ES-I3 (cell line): ENCODE measurements around the gene TBC1D23.
"Not testable (repeated sequence)": the region's sequence is repeated elsewhere in the genome, so short reads cannot be mapped to it uniquely, and the experiment has no call there.

ENCODE experiments used
- H3K36me3 ChIP-seq: 2 replicates; pipeline ENCODE4 v1.6.1; 2013; ENCODE audit warnings: mild to moderate bottlenecking, low read length, control low read depth, moderate library complexity; ENCODE audit not compliant: insufficient read depth
- H3K4me1 ChIP-seq: 2 replicates; pipeline ENCODE4 v1.6.1; 2013; ENCODE audit warnings: mild to moderate bottlenecking, control low read depth, low read length; ENCODE audit not compliant: insufficient read depth
- H3K9ac ChIP-seq: 2 replicates; pipeline ENCODE4 v1.6.1; 2013; ENCODE audit warnings: low read depth, mild to moderate bottlenecking, low read length, moderate library complexity
- H3K9me3 ChIP-seq: 2 replicates; pipeline ENCODE4 v1.6.1; 2013; ENCODE audit warnings: mild to moderate bottlenecking, low read length, moderate library complexity; ENCODE audit not compliant: control insufficient read depth, insufficient read depth

TBC1D23 gene

DNA sequence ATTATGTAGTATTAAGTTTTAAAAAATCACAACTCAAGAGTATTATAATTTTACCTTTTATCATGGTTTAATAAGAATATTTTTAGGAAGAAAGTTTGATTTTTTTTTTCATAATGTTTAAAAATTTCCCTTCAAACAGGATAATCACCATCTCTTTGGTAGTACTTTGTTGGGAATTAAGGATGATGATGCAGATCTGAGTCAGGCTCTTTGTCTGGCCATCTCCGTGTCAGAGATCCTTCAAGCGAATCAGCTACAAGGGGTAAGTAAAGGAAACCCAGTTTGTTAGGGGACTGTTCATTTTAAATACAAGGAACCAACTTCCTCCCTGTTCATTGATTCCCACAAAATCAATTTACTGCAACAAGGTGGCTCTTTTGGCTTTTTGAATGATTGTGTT is 37.0 kb downstream of the TBC1D23 start:
- H3K36me3 ChIP-seq = peaks cover 8% of the 10 kb centered on the region; the same call in 1 of the 2 replicates
- H3K4me1 ChIP-seq = no peaks in the 10 kb centered on the region
- H3K9me3 ChIP-seq = no peaks in the 10 kb centered on the region
- H3K9ac ChIP-seq = no peak overlapping the region

DNA sequence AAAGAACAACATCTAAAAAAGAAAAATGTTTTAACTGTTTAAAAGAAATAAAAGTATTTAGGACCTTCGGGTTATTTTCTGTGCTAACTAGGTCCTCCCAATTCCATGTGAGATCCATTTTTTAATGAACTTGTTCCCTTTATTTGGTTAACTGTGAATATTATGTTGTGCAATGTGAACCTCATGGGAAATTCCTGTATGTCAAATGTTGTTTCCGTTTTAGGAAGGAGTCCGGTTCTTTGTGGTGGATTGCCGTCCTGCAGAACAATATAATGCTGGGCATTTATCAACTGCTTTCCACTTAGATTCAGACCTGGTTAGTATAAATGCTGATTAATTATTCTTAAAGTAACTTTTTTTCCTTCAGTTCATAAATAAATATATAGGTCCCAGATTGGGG is 38.2 kb downstream of the TBC1D23 start:
- Histone ChIP-seq H3K9ac (no peak overlapping the region), H3K36me3 (peaks cover 6% of the 10 kb centered on the region; the same call in 1 of the 2 replicates), H3K4me1 (no peaks in the 10 kb centered on the region), H3K9me3 (no peaks in the 10 kb centered on the region)

DNA sequence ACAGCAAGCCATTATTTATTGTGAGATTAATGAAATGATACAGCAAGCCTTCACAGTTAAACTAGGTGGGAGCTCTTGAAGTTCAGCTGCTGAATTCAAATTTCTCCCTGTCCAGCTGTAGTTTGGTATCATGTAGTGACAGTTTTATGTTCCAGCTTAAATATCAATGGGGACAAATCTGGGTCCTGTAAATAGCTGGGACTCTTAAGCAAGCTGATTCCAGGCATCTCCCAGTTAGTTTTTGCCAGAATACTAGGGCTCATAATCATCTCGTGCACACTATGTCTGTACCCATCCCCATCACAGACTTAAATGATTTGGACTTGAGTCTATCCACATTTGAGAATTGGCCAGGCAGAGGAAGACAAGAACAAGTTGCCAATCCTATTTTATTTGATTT is 45.9 kb downstream of the TBC1D23 start:
- no peaks in the 10 kb centered on the region for H3K4me1 ChIP-seq
- H3K36me3 ChIP-seq = peaks cover 3% of the 10 kb centered on the region
- no peaks in the 10 kb centered on the region for H3K9me3 ChIP-seq
- H3K9ac ChIP-seq = no peak overlapping the region

DNA sequence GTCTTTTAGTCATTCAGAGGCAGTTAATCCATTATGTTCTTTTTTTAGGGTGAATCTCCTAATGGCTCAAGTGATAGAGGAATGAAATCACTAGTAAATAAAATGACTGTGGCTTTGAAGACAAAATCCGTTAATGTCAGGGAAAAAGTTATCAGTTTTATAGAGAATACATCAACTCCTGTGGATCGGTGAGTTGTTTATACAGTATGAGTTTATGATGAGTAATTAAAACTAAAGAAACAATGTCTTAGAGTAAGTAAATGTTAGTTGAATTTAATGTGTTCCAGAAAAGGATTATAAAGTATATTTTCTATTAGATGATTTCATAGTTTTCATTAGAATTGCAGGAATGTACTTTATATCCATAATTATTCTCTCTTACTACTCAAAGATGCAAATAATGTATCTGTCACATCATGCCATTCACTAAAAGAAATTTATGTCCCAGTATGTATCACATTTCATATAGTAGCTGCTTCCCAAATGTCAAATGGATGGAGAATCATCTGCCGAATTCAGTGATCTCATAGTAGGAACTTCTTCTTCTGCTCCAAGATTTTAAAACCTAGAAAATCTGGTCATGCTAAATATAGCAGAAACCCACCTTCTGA is 49.7 kb downstream of the TBC1D23 start:
- no peak overlapping the region for H3K9ac ChIP-seq
- no peaks in the 10 kb centered on the region for H3K9me3 ChIP-seq
- no peaks in the 10 kb centered on the region for H3K4me1 ChIP-seq
- no peaks in the 10 kb centered on the region; the same call in none of the 2 replicates for H3K36me3 ChIP-seq

DNA sequence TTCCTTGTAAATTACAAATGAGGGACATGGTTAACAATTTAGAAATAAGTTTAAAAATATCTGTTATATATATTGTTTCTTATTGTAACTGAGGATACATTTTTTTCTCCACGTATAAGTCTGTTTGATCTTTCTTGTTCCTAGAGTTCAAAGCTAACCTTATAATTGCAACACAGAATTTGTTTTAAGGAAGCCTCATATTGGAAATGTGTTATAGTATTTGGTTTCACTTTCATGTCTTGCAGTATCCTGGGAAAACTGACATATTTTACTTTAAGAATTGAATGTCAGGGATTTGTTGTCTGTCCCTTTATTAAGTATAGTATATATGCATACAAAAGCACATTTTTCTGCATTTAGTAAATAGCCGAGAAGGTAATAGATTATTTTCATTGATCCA is 50.2 kb downstream of the TBC1D23 start:
- Histone ChIP-seq H3K9ac (no peak overlapping the region), H3K9me3 (no peaks in the 10 kb centered on the region), H3K4me1 (no peaks in the 10 kb centered on the region), H3K36me3 (no peaks in the 10 kb centered on the region; the same call in none of the 2 replicates)

DNA sequence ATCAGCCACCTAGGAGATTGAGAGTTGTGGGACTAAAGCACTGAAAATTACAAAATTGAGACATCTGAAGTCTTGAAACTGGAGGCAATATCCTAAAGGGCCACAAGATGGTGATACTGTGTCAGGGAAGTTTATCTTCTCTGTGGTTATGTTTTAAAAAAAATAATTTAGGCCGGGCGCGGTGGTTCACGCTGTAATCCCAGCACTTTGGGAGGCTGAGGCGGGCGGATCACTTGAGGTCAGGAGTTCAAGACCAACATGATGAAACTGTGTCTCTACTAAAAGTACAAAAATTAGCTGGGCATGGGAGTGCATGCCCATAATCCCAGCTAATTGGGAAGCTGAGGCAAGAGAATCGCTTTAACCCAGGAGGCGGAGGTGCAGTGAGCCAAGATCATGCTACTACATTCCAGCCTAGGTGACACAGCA is 55.9 kb downstream of the TBC1D23 start:
- Histone ChIP-seq H3K9ac (no peak overlapping the region), H3K36me3 (no peaks in the 10 kb centered on the region; the same call in 1 of the 2 replicates), H3K4me1 (no peaks in the 10 kb centered on the region), H3K9me3 (no peaks in the 10 kb centered on the region)

DNA sequence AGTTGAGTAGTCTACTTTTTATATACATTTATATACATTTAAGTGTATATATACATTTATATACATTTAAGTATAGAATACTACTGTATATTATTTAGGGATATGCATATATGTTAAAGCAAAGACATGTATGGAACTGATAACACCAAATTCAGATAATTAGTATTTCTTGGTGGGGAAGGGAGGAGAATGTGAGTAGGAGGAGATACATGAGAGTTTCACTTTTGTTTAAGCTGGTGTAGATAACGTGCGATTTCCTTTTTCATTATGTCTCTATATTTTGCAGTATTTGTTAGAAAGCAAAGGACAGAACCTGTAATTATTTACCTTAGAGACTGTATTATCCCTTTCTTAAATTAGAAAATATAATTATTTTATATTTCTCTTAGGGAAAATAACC is 57.1 kb downstream of the TBC1D23 start:
- H3K9me3 ChIP-seq = no peaks in the 10 kb centered on the region
- H3K36me3 ChIP-seq = no peaks in the 10 kb centered on the region; the same call in 1 of the 2 replicates
- no peaks in the 10 kb centered on the region for H3K4me1 ChIP-seq
- no peak overlapping the region for H3K9ac ChIP-seq

DNA sequence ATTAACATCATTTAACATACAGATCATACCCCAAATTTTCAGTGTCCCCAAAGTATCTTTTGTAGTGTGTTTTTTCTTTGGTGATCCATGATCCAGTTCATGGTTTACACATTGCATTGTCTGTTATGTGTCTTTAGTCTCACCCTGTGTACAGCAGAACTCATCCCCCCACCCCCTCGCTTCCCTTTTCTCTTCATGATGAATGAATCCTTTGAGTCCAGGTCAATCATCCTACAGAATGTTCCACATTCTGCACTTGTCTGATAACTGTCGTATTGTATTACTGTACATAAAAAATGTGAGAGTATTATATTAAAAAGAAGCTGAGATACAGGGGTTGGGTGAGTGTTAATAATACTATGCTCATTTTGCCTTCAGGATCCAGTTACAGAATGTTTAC is 59.2 kb downstream of the TBC1D23 start:
- no peaks in the 10 kb centered on the region for H3K9me3 ChIP-seq
- no peaks in the 10 kb centered on the region for H3K4me1 ChIP-seq
- no peaks in the 10 kb centered on the region for H3K36me3 ChIP-seq
- no peak overlapping the region for H3K9ac ChIP-seq

DNA sequence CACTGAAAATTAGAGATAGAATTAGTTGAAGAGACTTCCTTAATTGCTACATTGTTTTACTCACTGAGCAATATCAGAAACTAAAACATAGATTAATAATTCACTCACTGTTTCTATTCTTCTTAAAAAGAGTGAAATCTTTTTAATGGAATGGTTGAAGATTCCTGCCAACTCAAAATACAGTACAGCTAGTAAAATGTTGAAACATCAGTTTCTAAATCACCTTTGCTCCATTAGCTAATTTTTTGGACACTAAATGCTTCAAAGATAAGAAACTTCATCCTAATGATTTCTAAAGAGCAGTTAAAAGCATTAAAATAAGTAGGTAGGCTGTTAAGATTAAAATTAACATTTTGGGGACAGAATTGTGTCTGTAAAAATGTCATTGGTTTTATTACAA is 63.3 kb downstream of the TBC1D23 start:
- H3K9me3 ChIP-seq = no peaks in the 10 kb centered on the region
- H3K4me1 ChIP-seq = no peaks in the 10 kb centered on the region
- no peak overlapping the region for H3K9ac ChIP-seq
- peaks cover 5% of the 10 kb centered on the region; the same call in 1 of the 2 replicates for H3K36me3 ChIP-seq

DNA sequence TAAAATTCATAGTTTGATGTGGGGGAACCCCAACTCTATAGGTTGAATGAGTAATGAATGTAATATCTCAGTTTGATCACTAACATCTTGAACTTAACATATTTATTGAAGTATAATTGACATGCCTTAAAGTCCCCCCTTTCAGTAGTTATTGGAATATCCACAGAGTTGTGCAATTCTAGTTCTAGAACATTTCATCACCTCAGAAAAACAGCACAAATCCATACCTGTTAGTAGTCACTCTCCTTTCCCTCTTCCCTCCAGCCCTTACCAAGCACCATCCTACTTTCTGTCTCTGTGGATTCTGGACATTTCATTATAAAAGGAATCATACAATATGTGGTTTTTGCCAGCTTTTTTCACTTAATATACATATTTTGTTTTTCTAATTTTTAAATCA is 65.0 kb downstream of the TBC1D23 start:
- peaks cover 5% of the 10 kb centered on the region; the same call in 1 of the 2 replicates for H3K36me3 ChIP-seq
- H3K4me1 ChIP-seq = no peaks in the 10 kb centered on the region
- no peaks in the 10 kb centered on the region for H3K9me3 ChIP-seq
- H3K9ac ChIP-seq = no peak overlapping the region

DNA sequence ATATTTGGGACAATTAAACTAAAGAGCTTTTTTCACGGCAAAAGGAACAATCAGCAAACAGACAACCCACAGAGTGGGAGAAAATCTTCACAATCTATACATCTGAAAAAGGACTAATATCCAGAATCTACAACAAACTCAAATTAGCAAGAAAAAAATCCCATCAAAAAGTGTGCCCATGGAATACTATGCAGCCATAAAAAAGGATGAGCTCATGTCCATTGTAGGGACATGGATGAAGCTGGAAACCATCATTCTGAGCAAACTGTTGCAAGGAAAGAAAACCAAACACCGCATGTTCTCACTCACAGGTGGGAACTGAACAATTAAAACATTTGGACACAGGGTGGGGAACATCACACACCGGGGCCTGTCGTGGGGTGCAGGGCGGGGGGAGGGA is 66.6 kb downstream of the TBC1D23 start:
- H3K9ac ChIP-seq, H3K9me3 ChIP-seq, H3K4me1 ChIP-seq, H3K36me3 ChIP-seq: not testable (repeated sequence)

DNA sequence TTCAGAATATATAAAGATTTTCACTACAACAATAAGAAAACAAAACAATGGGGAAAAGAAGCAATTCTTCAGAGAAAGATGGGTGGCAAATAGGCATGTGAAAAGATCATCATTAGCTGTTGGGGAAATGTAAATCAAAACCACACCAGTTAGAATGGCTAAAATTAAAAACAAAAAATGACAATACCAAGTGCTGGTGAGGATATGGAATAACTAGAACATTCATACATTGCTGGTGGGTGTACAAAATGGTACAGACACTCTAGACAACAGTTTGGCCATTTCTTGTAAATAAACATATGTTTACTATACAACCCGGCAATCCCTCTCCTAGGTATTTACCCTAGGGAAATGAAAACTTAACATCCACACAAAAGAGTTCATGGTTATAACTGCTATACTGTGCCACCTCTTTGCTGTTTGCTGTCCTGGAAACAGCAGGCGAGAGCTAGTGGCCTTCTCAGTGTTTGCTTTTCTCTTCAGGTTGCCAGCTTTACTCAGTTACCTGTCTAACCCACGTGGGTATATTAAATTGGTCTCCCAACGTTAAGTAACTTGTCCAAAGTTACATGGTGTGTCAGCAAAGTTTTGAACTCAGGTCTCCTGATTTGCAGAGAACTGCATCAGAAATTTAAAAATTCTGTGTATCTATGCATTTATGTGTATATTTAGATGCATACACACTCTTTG is 69.2 kb downstream of the TBC1D23 start:
- Histone ChIP-seq H3K36me3 (peaks cover 5% of the 10 kb centered on the region; the same call in 1 of the 2 replicates), H3K9me3 (no peaks in the 10 kb centered on the region), H3K4me1 (no peaks in the 10 kb centered on the region)

DNA sequence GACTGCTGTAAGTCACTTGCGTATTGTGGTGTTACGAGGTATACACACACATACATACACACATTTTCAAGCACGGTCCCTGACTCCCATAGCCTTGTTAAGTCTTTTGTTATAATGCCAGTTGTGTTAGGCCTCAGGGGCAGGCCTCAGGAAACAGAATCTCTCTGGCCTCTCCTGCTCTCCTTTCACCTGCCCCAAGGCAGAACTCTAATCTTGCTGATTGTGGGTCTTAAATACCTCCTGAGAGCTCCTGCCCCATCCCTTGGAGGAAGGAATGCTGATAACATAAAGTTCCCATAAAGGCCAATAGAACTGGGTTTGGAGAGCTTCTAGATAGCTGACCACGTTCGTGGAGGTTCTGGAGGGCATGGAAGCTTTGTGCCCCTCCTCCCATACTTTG is 69.9 kb downstream of the TBC1D23 start:
- Histone ChIP-seq H3K4me1 (0 out of 2 replicates have a peak, but pooled peaks cover 2% of the 10 kb centered on the region), H3K9me3 (no peaks in the 10 kb centered on the region), H3K9ac (no peak overlapping the region), H3K36me3 (no peaks in the 10 kb centered on the region)

More for the DNA sequence above, 69.2 kb downstream of the TBC1D23 start:
- H3K9ac ChIP-seq = no peak overlapping the region

DNA sequence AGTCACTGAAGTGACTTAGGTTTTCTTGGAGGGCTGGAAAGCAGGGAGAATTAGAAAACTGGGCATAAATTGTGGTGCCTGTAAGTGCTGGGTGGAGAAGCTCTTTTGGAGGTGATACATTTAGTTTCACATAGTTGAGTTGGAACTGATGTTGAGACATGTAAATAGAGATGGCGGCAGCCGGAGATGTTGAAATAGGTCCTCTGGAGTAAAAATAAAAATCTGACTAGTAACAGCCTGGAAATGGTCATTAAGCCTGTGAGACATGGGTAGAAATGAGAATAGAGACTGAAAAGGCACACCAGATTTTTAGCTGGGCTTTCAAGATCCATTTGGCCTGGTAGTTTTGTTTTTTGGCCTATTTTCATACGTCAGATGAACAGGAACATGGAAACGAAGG is 70.9 kb downstream of the TBC1D23 start:
- H3K9ac ChIP-seq = no peak overlapping the region
- H3K9me3 ChIP-seq = no peaks in the 10 kb centered on the region
- H3K4me1 ChIP-seq = peaks cover 8% of the 10 kb centered on the region
- H3K36me3 ChIP-seq = no peaks in the 10 kb centered on the region

DNA sequence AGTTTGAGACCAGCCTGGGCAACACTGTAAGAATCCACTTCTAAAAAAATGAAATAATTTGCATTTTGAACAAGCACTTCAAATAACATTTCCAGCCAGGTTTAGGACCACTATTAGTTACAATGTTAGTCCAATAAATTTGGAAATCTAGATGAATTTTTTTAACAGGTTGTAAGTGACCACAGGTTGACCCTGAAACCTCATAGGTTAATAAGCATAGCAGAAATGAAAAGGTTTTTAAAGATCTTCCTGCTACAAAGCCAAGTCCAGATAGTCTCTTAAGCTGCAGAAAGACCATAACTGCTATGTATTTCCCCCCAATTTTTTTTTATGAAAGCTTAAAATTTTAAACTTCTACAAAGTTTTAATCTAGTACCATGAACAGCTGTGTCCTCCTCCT is 72.3 kb downstream of the TBC1D23 start:
- Histone ChIP-seq H3K4me1 (peaks cover 8% of the 10 kb centered on the region), H3K9me3 (no peaks in the 10 kb centered on the region), H3K36me3 (no peaks in the 10 kb centered on the region), H3K9ac (no peak overlapping the region)
